ENCODE data around the gene DOCK11. TPM values are rescaled to one million over a fixed set of nuclear protein-coding genes. Genes with fewer than 3 reads are reported as not detected.

DOCK11 gene
- total RNA-seq, 1 experiment from 2014 or later, result 18.0 TPM

DNA sequence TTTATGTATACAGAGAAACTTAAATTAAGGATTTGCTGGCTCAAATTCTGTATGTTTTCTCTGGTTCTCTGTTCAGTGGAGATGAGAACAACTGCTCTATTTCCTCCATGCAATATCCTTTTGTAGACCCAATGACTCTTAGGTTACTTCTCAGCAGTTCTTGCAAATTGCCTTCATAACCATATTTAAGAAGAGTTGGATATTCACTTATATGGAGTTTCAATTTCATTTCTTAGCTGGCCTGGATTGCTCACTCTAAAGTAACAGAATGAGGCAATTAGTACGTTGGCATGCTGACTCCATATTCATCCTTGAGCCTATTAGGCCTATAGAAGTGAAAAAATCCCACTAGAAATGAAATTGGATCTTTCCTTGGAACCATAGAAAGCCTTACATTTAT, 93.6 kb downstream of the DOCK11 start:
- Histone ChIP-seq H3K4me1 (no peaks in the 10 kb centered on the region), H3K27ac (no peak overlapping the region), H3K36me3 (no peaks in the 10 kb centered on the region; the same call in 1 of the 2 replicates), H3K4me3 (no peak overlapping the region), H3K27me3 (no peaks in the 10 kb centered on the region), H3K9me3 (replicated peaks) (no peaks in the 10 kb centered on the region)
- no peak for DNase-seq

GRCh38 chrX:118593407-118593806, 97.8 kb downstream of the DOCK11 start:
- H3K27ac ChIP-seq, result no peak overlapping the region
- no peak for DNase-seq
- no peaks in the 10 kb centered on the region for H3K9me3 ChIP-seq (replicated peaks)
- H3K27me3 ChIP-seq, result no peaks in the 10 kb centered on the region
- H3K4me3 ChIP-seq, result no peak overlapping the region
- no peaks in the 10 kb centered on the region for H3K4me1 ChIP-seq
- H3K36me3 ChIP-seq, result no peaks in the 10 kb centered on the region

DNA sequence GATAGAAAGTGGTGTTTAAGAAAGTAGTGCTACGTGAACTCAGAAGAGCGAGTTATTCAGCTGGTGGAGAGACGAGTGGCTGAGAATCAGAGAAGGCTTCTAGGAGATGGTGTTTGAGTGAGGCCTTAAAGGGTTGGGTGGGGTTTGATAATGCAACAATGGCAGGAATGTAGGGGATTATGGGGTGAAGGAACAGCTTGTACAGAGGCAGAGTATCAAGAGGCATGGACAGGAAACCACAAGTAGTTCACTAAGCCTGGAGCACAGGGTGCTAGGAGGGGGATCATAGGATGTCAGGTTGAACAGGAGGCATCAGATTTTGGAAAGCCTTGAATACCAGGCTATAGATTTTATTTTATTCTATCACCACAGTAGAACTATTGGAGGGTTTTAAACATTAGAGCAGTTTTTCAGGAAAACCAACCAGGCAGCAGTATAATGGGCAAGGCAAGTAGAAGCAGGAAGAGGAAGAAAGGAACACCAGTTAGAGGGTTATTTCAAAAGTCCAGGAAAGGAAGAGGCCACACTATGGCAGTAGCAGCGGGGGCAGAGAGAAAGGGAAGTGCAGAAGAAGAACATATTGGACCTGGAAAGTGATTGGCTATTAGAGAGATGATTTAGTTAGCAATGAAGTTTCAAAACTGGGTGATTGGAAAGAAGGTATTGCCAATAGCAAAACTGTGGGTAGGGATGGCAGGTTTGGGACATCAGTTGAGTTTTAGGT, 99.2 kb downstream of the DOCK11 start:
- no peak overlapping the region for H3K27ac ChIP-seq
- H3K4me3 ChIP-seq, result no peak overlapping the region
- no peaks in the 10 kb centered on the region for H3K4me1 ChIP-seq
- DNase-seq, result peak; percentile 4 to 19
- H3K9me3 ChIP-seq (replicated peaks), result no peaks in the 10 kb centered on the region
- H3K36me3 ChIP-seq, result no peaks in the 10 kb centered on the region
- no peaks in the 10 kb centered on the region for H3K27me3 ChIP-seq

DNA sequence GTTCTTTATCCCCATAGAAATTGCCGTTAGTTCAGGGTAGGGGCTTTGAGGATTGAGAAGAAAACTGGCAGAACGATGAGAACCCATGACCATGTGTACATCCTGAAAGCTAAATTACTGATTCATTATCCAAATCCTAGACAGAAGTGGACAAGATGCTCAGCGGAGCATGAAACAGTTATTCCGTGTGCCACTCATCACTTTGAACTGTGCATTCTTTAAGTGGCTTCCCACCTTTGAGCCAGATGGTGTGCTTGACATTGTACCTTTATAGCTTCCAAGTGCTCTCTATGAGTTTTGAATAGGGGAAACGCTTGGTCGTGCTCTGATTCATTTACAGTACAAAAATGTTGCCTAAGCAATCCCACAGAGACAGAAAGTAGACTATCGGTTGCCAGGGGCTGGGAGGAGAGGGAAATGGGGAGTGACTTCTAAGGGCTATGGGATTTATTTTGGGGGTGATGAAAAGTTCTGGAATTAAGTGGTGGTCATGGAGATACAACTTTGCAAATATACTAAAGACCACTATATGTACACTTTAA, 100.0 kb downstream of the DOCK11 start:
- H3K4me1 ChIP-seq, result no peaks in the 10 kb centered on the region
- H3K36me3 ChIP-seq, result no peaks in the 10 kb centered on the region
- no peaks in the 10 kb centered on the region for H3K9me3 ChIP-seq (replicated peaks)
- no peak overlapping the region for H3K27ac ChIP-seq
- DNase-seq, result no peak
- H3K4me3 ChIP-seq, result no peak overlapping the region
- H3K27me3 ChIP-seq, result no peaks in the 10 kb centered on the region

- no peaks in the 10 kb centered on the region for H3K9me3 ChIP-seq (replicated peaks)
- no peak overlapping the region for H3K4me3 ChIP-seq
- DNase-seq, result no peak
- H3K36me3 ChIP-seq, result no peaks in the 10 kb centered on the region
- H3K27me3 ChIP-seq, result no peaks in the 10 kb centered on the region
- H3K27ac ChIP-seq, result no peak overlapping the region
- H3K4me1 ChIP-seq, result no peaks in the 10 kb centered on the region
These were observed 100.8 kb downstream of the DOCK11 start for GRCh38 chrX:118596390-118596789.

- H3K36me3 ChIP-seq, result no peaks in the 10 kb centered on the region
- H3K27me3 ChIP-seq, result no peaks in the 10 kb centered on the region
- H3K27ac ChIP-seq, result no peak overlapping the region
- peak overlapping the region; percentile 4; the same call in 1 of the 2 replicates for H3K4me3 ChIP-seq
- peaks cover 3% of the 10 kb centered on the region; the same call in 1 of the 2 replicates for H3K4me1 ChIP-seq
- H3K9me3 ChIP-seq (replicated peaks), result no peaks in the 10 kb centered on the region
- peak; percentile 61 to 83 for DNase-seq
These were observed 108.4 kb downstream of the DOCK11 start for GRCh38 chrX:118603981-118604380.

DNA sequence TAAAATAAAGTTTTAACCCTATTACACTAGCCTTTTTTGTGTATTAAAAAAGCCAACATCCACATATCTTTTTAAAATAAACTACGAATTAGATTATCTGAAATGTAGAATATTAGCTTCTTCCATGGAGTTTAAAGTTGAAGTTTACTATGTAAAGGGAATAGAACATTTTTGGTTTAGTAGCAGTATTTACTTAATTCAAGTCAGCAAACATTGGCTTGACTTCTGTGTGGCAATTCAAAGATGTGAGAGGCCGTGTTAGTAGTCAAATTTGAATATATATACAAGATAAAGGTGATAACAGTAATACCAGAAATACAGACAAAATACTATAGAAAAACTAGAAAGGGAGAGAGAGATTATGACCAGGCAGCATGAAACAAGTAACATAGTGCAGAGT, 116.7 kb downstream of the DOCK11 start:
- H3K36me3 ChIP-seq, result no peaks in the 10 kb centered on the region
- no peak for DNase-seq
- H3K4me1 ChIP-seq, result peaks cover 7% of the 10 kb centered on the region; the same call in 1 of the 2 replicates
- no peak overlapping the region for H3K4me3 ChIP-seq
- H3K9me3 ChIP-seq (replicated peaks), result no peaks in the 10 kb centered on the region
- H3K27ac ChIP-seq, result no peak overlapping the region
- no peaks in the 10 kb centered on the region for H3K27me3 ChIP-seq

DNA sequence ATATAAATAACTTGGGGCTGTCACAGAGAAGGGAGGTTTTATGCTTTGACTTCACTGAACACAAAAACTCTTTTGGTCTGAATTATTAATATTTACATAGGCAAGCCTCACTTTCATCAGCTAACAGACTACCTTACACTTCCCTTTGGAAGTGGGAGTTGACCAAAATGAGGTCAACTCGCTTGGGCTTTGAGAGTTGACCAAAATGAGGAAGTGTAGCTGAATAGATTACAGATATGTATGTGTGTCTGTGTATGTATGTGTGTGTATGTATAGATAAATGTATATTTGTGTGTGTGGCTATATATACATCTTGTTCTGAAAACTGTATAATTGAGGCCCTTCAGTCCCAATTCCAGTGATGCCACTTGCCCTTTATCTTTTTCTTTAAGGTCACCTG, 118.5 kb downstream of the DOCK11 start:
- DNase-seq, result no peak
- H3K36me3 ChIP-seq, result no peaks in the 10 kb centered on the region
- no peak overlapping the region for H3K27ac ChIP-seq
- no peaks in the 10 kb centered on the region for H3K9me3 ChIP-seq (replicated peaks)
- peaks cover 7% of the 10 kb centered on the region; the same call in 1 of the 2 replicates for H3K4me1 ChIP-seq
- no peaks in the 10 kb centered on the region for H3K27me3 ChIP-seq
- no peak overlapping the region for H3K4me3 ChIP-seq

GRCh38 chrX:118615141-118615540, 119.5 kb downstream of the DOCK11 start:
- peak in 1 of 2 experiments; percentile 27 for DNase-seq
- Histone ChIP-seq H3K27ac (no peak overlapping the region), H3K9me3 (replicated peaks) (no peaks in the 10 kb centered on the region)

GRCh38 chrX:118621081-118621759, 125.6 kb downstream of the DOCK11 start:
- Histone ChIP-seq H3K36me3 (no peaks in the 10 kb centered on the region), H3K4me1 (no peaks in the 10 kb centered on the region; the same call in 1 of the 2 replicates), H3K27me3 (no peaks in the 10 kb centered on the region), H3K27ac (no peak overlapping the region), H3K4me3 (no peak overlapping the region), H3K9me3 (replicated peaks) (no peaks in the 10 kb centered on the region)
- DNase-seq, result no peak

More at GRCh38 chrX:118615141-118615540, 119.5 kb downstream of the DOCK11 start:
- no peak overlapping the region for H3K4me3 ChIP-seq
- H3K27me3 ChIP-seq, result no peaks in the 10 kb centered on the region
- no peaks in the 10 kb centered on the region for H3K36me3 ChIP-seq
- peaks cover 7% of the 10 kb centered on the region; the same call in 1 of the 2 replicates for H3K4me1 ChIP-seq

GRCh38 chrX:118623062-118623461, 127.4 kb downstream of the DOCK11 start:
- DNase-seq, result no peak
- Histone ChIP-seq H3K4me3 (no peak overlapping the region), H3K27me3 (no peaks in the 10 kb centered on the region), H3K4me1 (no peaks in the 10 kb centered on the region; the same call in 1 of the 2 replicates), H3K27ac (no peak overlapping the region), H3K36me3 (no peaks in the 10 kb centered on the region), H3K9me3 (replicated peaks) (no peaks in the 10 kb centered on the region)

DNA sequence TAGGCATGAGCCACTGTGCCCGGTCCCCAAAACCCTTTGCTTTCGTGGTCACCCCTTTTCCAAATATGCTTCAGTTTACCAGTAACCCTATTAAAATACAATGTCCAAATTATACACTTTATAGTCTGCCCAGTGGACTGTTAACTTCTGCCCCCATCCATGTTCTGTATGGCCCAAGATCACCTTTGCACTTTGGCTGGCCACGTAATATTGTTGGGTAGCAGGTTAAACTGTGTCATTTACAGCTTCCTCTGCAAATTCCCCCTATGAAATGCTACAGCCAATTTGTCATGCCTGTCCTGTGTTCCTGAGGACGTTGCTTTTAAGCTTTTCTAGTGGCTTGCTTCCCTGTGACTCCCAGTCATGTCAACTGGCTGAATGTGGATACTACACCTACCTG, 130.7 kb downstream of the DOCK11 start:
- H3K27ac ChIP-seq, result no peak overlapping the region
- no peaks in the 10 kb centered on the region for H3K9me3 ChIP-seq (replicated peaks)
- no peaks in the 10 kb centered on the region for H3K27me3 ChIP-seq
- H3K36me3 ChIP-seq, result no peaks in the 10 kb centered on the region
- H3K4me1 ChIP-seq, result no peaks in the 10 kb centered on the region; the same call in 1 of the 2 replicates
- no peak for DNase-seq
- no peak overlapping the region for H3K4me3 ChIP-seq

- Histone ChIP-seq H3K36me3 (no peaks in the 10 kb centered on the region), H3K27ac (no peak overlapping the region), H3K9me3 (replicated peaks) (no peaks in the 10 kb centered on the region), H3K27me3 (no peaks in the 10 kb centered on the region), H3K4me3 (no peak overlapping the region), H3K4me1 (no peaks in the 10 kb centered on the region; the same call in 1 of the 2 replicates)
- DNase-seq, result peak in 1 of 2 experiments; percentile 45
These were observed 131.6 kb downstream of the DOCK11 start for GRCh38 chrX:118627084-118627758.

GRCh38 chrX:118630848-118631247, 135.2 kb downstream of the DOCK11 start:
- Histone ChIP-seq H3K27ac (no peak overlapping the region), H3K36me3 (no peaks in the 10 kb centered on the region)

DNA sequence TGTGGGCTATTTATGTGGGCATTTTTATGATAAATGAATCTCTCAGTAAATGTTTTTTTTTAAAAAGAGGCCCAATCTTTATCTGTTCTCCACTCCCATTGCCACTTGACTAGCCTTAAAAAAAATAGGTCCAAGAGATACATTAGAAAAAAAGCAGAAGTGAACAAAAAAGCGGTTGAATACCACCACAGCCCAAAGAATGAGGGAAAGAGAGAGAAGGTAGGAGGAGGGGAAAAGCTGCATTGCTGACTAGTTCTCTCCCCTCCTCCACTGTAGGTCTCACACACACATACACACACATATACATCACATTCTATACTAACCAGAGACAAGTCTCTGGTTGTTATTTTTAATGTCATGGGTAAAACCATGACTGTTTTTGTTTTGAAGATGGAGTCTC, 136.0 kb downstream of the DOCK11 start:
- no peaks in the 10 kb centered on the region for H3K36me3 ChIP-seq
- peaks cover 4% of the 10 kb centered on the region for H3K4me1 ChIP-seq
- no peaks in the 10 kb centered on the region for H3K27me3 ChIP-seq
- H3K9me3 ChIP-seq (replicated peaks), result no peaks in the 10 kb centered on the region
- no peak for DNase-seq
- H3K27ac ChIP-seq, result no peak overlapping the region
- no peak overlapping the region for H3K4me3 ChIP-seq

More at GRCh38 chrX:118630848-118631247, 135.2 kb downstream of the DOCK11 start:
- DNase-seq, result no peak
- Histone ChIP-seq H3K9me3 (replicated peaks) (no peaks in the 10 kb centered on the region), H3K27me3 (no peaks in the 10 kb centered on the region), H3K4me1 (no peaks in the 10 kb centered on the region), H3K4me3 (no peak overlapping the region)
